Gastroesophageal sphincter (tissue), 4 donors: ENCODE measurements around the gene DLK2. TPM values are rescaled to one million over a fixed set of nuclear protein-coding genes. Genes with fewer than 3 reads are reported as not detected.

Source experiments
- ATAC-seq: fragments of 150-250 bp; one replicate; pipeline ENCODE4 v1.9.1; 2016; ENCODE audit warnings: mild to moderate bottlenecking, moderate library complexity
- H3K27ac ChIP-seq, 4 donors: fragments of 200-600 bp; sonication (generic) in 3 of 4; 1 replicate in 3 of 4; 2 replicates in 1 of 4; pipeline ENCODE4 v1.5.1; 2016 to 2019
- H3K27me3 ChIP-seq: fragments of 200-600 bp; sonication (generic); one replicate; pipeline ENCODE4 v1.5.1; 2019
- H3K36me3 ChIP-seq, 2 donors: fragments of 200-600 bp; sonication (generic); one replicate each; pipeline ENCODE4 v1.5.1; 2019; ENCODE audit warnings: control low read depth in 1 of 2
- H3K4me1 ChIP-seq, 3 donors: fragments of 200-600 bp; sonication (generic); 1 replicate in 2 of 3; 2 replicates in 1 of 3; pipeline ENCODE4 v1.5.1; 2016 to 2019; ENCODE audit warnings: control low read depth in 2 of 3
- H3K4me3 ChIP-seq, 2 donors: fragments of 200-600 bp; sonication (generic); one replicate each; pipeline ENCODE4 v1.5.1; 2019; ENCODE audit warnings: mild to moderate bottlenecking in 1 of 2, moderate library complexity in 1 of 2
- H3K9me3 ChIP-seq, 3 donors: fragments of 200-600 bp; sonication (generic); one replicate each; pipeline ENCODE4 v1.5.1; 2017 to 2019; ENCODE audit warnings: control low read depth in 2 of 3
- CTCF ChIP-seq, 4 experiments: fragments of 200-600 bp in 2 of 4; fragments of 450-650 bp in 2 of 4; sonication (generic) in 1 of 4; IDR thresholded peaks; one replicate each; pipeline ENCODE4 v1.5.1; 2017 to 2019; ENCODE audit warnings: antibody characterized with exemption in 4 of 4, mild to moderate bottlenecking in 2 of 4, moderate library complexity in 2 of 4
- EP300 ChIP-seq: sonication (generic); formaldehyde crosslinking; IDR thresholded peaks from one replicate; pipeline ENCODE4 v1.6.1; 2017; ENCODE audit warnings: antibody characterized with exemption, mild to moderate bottlenecking
- POLR2A ChIP-seq, 2 donors: fragments of 450-650 bp; IDR thresholded peaks; one replicate each; pipeline ENCODE4 v1.6.1; 2017; ENCODE audit warnings: antibody characterized with exemption in 2 of 2, mild to moderate bottlenecking in 2 of 2, moderate library complexity in 1 of 2
- POLR2AphosphoS5 ChIP-seq: sonication (generic); formaldehyde crosslinking; IDR thresholded peaks from one replicate; pipeline ENCODE4 v1.6.1; 2017; ENCODE audit warnings: antibody characterized with exemption
- whole genome bisulfite sequencing, 2 donors: methylation state at CpG; one replicate each; pipeline ENCODE4 v1.1.5; 2018; ENCODE audit warnings: low coverage in 1 of 2; 5-methylcytosine and 5-hydroxymethylcytosine counted together
- total RNA-seq, 4 donors: library from RNA; depleted of rRNA; stranded (reverse); fragments of >200 nt; gene quantifications; one replicate each; pipeline ENCODE4 v1.1.0, GENCODE V29; 2016

DLK2 gene
- total RNA-seq, 4 donors from 2014 or later, result 0.54 TPM; not detected in 3

- TF ChIP-seq CTCF (IDR thresholded peaks at IDR 0.05), result peak in 3 of 4 experiments; percentile 96 to 99 (median 96)
- no peak for TF ChIP-seq POLR2AphosphoS5
- TF ChIP-seq EP300, result no peak
- TF ChIP-seq POLR2A (IDR thresholded peaks at IDR 0.05), result no peak
- WGBS, 2 donors, result 29 to 38% methylated on average over 3 to 5 of the region's 17 CpGs
- peak; percentile 11 for ATAC-seq
- Histone ChIP-seq H3K9me3 (peaks cover 0 to 10% (median 0%) of the 10 kb centered on the region in 3 donors), H3K36me3 (peaks cover 0 to 42% of the 10 kb centered on the region in 2 donors), H3K4me1 (peaks cover 0 to 22% (median 4%) of the 10 kb centered on the region in 3 donors), H3K27ac (no peak overlapping the region), H3K27me3 (peaks cover 48% of the 10 kb centered on the region), H3K4me3 (peak overlapping the region; percentile 20 to 56)
These were observed 1.1 kb downstream of the DLK2 start for GRCh38 chr6:43454290-43454695.

GRCh38 chr6:43453831-43454230 is 1.5 kb downstream of the DLK2 start:
- Histone ChIP-seq H3K36me3 (peaks cover 0 to 47% of the 10 kb centered on the region in 2 donors), H3K4me1 (peaks cover 0 to 22% (median 4%) of the 10 kb centered on the region in 3 donors), H3K27me3 (peaks cover 47% of the 10 kb centered on the region), H3K4me3 (no peak overlapping the region), H3K9me3 (peaks cover 0 to 10% (median 0%) of the 10 kb centered on the region in 3 donors), H3K27ac (no peak overlapping the region)
- ATAC-seq, result no peak
- TF ChIP-seq EP300 (no peak), POLR2AphosphoS5 (no peak), CTCF (IDR thresholded peaks at IDR 0.05) (no peak), POLR2A (IDR thresholded peaks at IDR 0.05) (no peak)

- peaks cover 37% of the 10 kb centered on the region for H3K27me3 ChIP-seq
- H3K27ac ChIP-seq, result no peak overlapping the region
- no peak overlapping the region for H3K4me3 ChIP-seq
- TF ChIP-seq POLR2A (IDR thresholded peaks at IDR 0.05), result no peak
- WGBS, 2 donors, result 79% methylated on average over 3 of the region's 4 CpGs; no CpG with 5 or more reads in 1 of the 2 donors
- peaks cover 0 to 56% of the 10 kb centered on the region in 2 donors for H3K36me3 ChIP-seq
- ATAC-seq, result no peak
- peaks cover 0 to 10% (median 0%) of the 10 kb centered on the region in 3 donors for H3K9me3 ChIP-seq
- peaks cover 0 to 22% (median 4%) of the 10 kb centered on the region in 3 donors for H3K4me1 ChIP-seq
These were observed 2.5 kb downstream of the DLK2 start for GRCh38 chr6:43452896-43453295.

- H3K4me1 ChIP-seq, result peaks cover 0 to 22% (median 4%) of the 10 kb centered on the region in 3 donors
- H3K36me3 ChIP-seq, result peaks cover 0 to 66% of the 10 kb centered on the region in 2 donors
- no peak overlapping the region for H3K4me3 ChIP-seq
- no peak for ATAC-seq
- no CpG with 5 or more reads among the region's 8 CpGs for WGBS, 2 donors
- peaks cover 28% of the 10 kb centered on the region for H3K27me3 ChIP-seq
- no peak overlapping the region for H3K27ac ChIP-seq
- TF ChIP-seq POLR2AphosphoS5 (no peak), EP300 (no peak), POLR2A (IDR thresholded peaks at IDR 0.05) (no peak), CTCF (IDR thresholded peaks at IDR 0.05) (no peak)
- peaks cover 0 to 10% (median 0%) of the 10 kb centered on the region in 3 donors for H3K9me3 ChIP-seq
These were observed 3.4 kb downstream of the DLK2 start for GRCh38 chr6:43451939-43452338.

- Histone ChIP-seq H3K4me1 (peaks cover 0 to 22% (median 4%) of the 10 kb centered on the region in 3 donors), H3K27me3 (peaks cover 22% of the 10 kb centered on the region), H3K36me3 (peaks cover 0 to 72% of the 10 kb centered on the region in 2 donors), H3K4me3 (no peak overlapping the region), H3K27ac (no peak overlapping the region), H3K9me3 (peaks cover 0 to 10% (median 0%) of the 10 kb centered on the region in 3 donors)
- 33 to 90% methylated on average over 1 to 2 of the region's 4 CpGs for WGBS, 2 donors
- no peak for ATAC-seq
- no peak for TF ChIP-seq CTCF (IDR thresholded peaks at IDR 0.05)
- TF ChIP-seq EP300, result no peak
- no peak for TF ChIP-seq POLR2A (IDR thresholded peaks at IDR 0.05)
- TF ChIP-seq POLR2AphosphoS5, result no peak
These were observed 4.0 kb downstream of the DLK2 start for GRCh38 chr6:43451348-43451747.
